GM12801 (cell line): Measurements from ENCODE around the gene SOCS7.

Source experiments
- CTCF ChIP-seq: IDR thresholded peaks from one replicate; pipeline ENCODE4 v1.5.1; 2011; ENCODE audit warnings: control low read depth; ENCODE audit not compliant: insufficient read length; ENCODE audit errors: extremely low read depth

The SOCS7 gene

GRCh38 chr17:38410201-38410600 is 58.6 kb downstream of the SOCS7 start:
- no peak for TF ChIP-seq CTCF

- no peak for TF ChIP-seq CTCF
Measured at GRCh38 chr17:38415250-38416194, 63.9 kb downstream of the SOCS7 start.

GRCh38 chr17:38416840-38417209 is 65.2 kb downstream of the SOCS7 start:
- no peak for TF ChIP-seq CTCF

GRCh38 chr17:38417210-38417951 is 65.7 kb downstream of the SOCS7 start:
- TF ChIP-seq CTCF: no peak

GRCh38 chr17:38418062-38418692 is 66.5 kb downstream of the SOCS7 start:
- TF ChIP-seq CTCF: no peak

GRCh38 chr17:38418693-38419507 is 67.3 kb downstream of the SOCS7 start:
- TF ChIP-seq CTCF: no peak
